H1 (cell line): ENCODE results near the gene DUOXA2. TPM values are rescaled to one million over a fixed set of nuclear protein-coding genes. Genes with fewer than 3 reads are reported as not detected.

Experiments
- CTCF ChIA-PET: fragments of 300-600 bp; sonication (Branson Sonifier 250); formaldehyde crosslinking; loops from one replicate; lab custom pipeline; 2021; ENCODE audit not compliant: partially characterized antibody; lab: Charles Lee
- POLR2A ChIA-PET: fragments of 300-600 bp; sonication (Branson Sonifier 250); formaldehyde crosslinking; loops from one replicate; lab custom pipeline; 2021; ENCODE audit warnings: inconsistent platforms; ENCODE audit not compliant: partially characterized antibody; lab: Charles Lee
- DNase-seq, 2 experiments: peaks; one replicate each; pipeline versions ENCODE4 v3.0.0 to v3.0.0-alpha.2; 2010 to 2022; ENCODE audit warnings: low spot score in 2 of 2, low read depth in 1 of 2, mixed read lengths in 1 of 2
- FAIRE-seq: peaks from 2 replicates; lab custom pipeline; 2011; peaks lifted over from hg19 to GRCh38; lab: Jason Lieb, UNC
- H2AFZ ChIP-seq: 2 replicates; pipeline ENCODE4 v1.8.1; 2012; ENCODE audit warnings: low read length, inconsistent platforms
- H2AK5ac ChIP-seq: 2 replicates; pipeline ENCODE4 v1.6.1; 2013; ENCODE audit warnings: low read depth, low read length
- H2BK120ac ChIP-seq: replicated peaks from 2 replicates; pipeline ENCODE3; 2013; ENCODE audit warnings: low read depth, low read length, inconsistent platforms
- H2BK12ac ChIP-seq: 2 replicates; pipeline ENCODE4 v1.6.1; 2013; ENCODE audit warnings: low read depth, low read length
- H2BK15ac ChIP-seq: 2 replicates; pipeline ENCODE4 v1.6.1; 2013; ENCODE audit warnings: low read length
- H2BK20ac ChIP-seq: 2 replicates; pipeline ENCODE4 v1.6.1; 2013; ENCODE audit warnings: low read length
- H2BK5ac ChIP-seq: 2 replicates; pipeline ENCODE4 v1.6.1; 2013; ENCODE audit warnings: low read depth, low read length
- H3K14ac ChIP-seq: 2 replicates; pipeline ENCODE4 v1.6.1; 2013; ENCODE audit warnings: inconsistent platforms; ENCODE audit not compliant: insufficient read length
- H3K18ac ChIP-seq: 2 replicates; pipeline ENCODE4 v1.6.1; 2013; ENCODE audit warnings: low read length; ENCODE audit errors: extremely low read depth
- H3K23ac ChIP-seq: 2 replicates; pipeline ENCODE4 v1.6.1; 2013; ENCODE audit warnings: inconsistent platforms; ENCODE audit not compliant: insufficient read length
- H3K23me2 ChIP-seq: 2 replicates; pipeline ENCODE4 v1.6.1; 2013; ENCODE audit warnings: low read depth, low read length
- H3K27ac ChIP-seq: 2 replicates; pipeline ENCODE4 v1.6.1; 2011; ENCODE audit warnings: low read depth, low read length, inconsistent platforms
- H3K27me3 ChIP-seq, 4 experiments: replicated peaks in 1 of 4; 1 replicate in 1 of 4; 2 replicates in 3 of 4; pipeline versions ENCODE4 v1.6.1 to v1.8.1; 2011 to 2013; ENCODE audit warnings: low read length in 3 of 4, mild to moderate bottlenecking in 3 of 4, inconsistent platforms in 2 of 4, mixed read lengths in 2 of 4, moderate library complexity in 1 of 4; ENCODE audit not compliant: control insufficient read depth in 3 of 4, insufficient read depth in 3 of 4; ENCODE audit errors: extremely low read depth in 1 of 4
- H3K36me3 ChIP-seq, 4 experiments: 2 replicates each; pipeline versions ENCODE4 v1.6.1 to v1.8.1; 2011 to 2013; ENCODE audit warnings: mild to moderate bottlenecking in 4 of 4, low read length in 3 of 4, moderate library complexity in 2 of 4, control low read depth in 1 of 4, inconsistent platforms in 1 of 4; ENCODE audit not compliant: insufficient read depth in 4 of 4, control insufficient read depth in 2 of 4
- H3K4ac ChIP-seq: replicated peaks from 2 replicates; pipeline ENCODE3; 2013; ENCODE audit warnings: low read length, low read depth, mixed read lengths, inconsistent platforms; ENCODE audit not compliant: insufficient read length
- H3K4me1 ChIP-seq, 4 experiments: replicated peaks in 1 of 4; 1 replicate in 1 of 4; 2 replicates in 3 of 4; pipeline versions ENCODE4 v1.6.1 to v1.8.1; 2011 to 2013; ENCODE audit warnings: low read length in 3 of 4, inconsistent platforms in 2 of 4, mixed read lengths in 1 of 4; ENCODE audit not compliant: insufficient read depth in 4 of 4, control insufficient read depth in 3 of 4
- H3K4me2 ChIP-seq, 2 experiments: 2 replicates each; pipeline versions ENCODE4 v1.6.1 to v1.8.1; 2011 to 2013; ENCODE audit warnings: low read depth in 2 of 2, low read length in 2 of 2, control low read depth in 1 of 2, inconsistent platforms in 1 of 2, mild to moderate bottlenecking in 1 of 2; ENCODE audit not compliant: insufficient read depth in 1 of 2
- H3K4me3 ChIP-seq, 4 experiments: fragments of 200-600, 300-600 bp in 1 of 4; sonication (generic), shearing (Covaris generic), sonication (Bioruptor Twin) in 1 of 4; 2 replicates each; pipeline versions ENCODE4 v1.5.1 to v1.8.1; 2011 to 2016; ENCODE audit warnings: low read length in 4 of 4, low read depth in 3 of 4, control low read depth in 2 of 4, inconsistent platforms in 2 of 4, mild to moderate bottlenecking in 2 of 4, mixed read lengths in 1 of 4, moderate library complexity in 1 of 4; ENCODE audit not compliant: insufficient read depth in 2 of 4; ENCODE audit errors: extremely low read depth in 1 of 4
- H3K56ac ChIP-seq: replicated peaks from 2 replicates; pipeline ENCODE3; 2013; ENCODE audit warnings: low read depth, mild to moderate bottlenecking, mixed read lengths, low read length, inconsistent platforms; ENCODE audit not compliant: insufficient read length
- H3K79me1 ChIP-seq: 2 replicates; pipeline ENCODE4 v1.6.1; 2013; ENCODE audit warnings: low read depth, low read length, control low read depth
- H3K79me2 ChIP-seq, 2 experiments: 2 replicates each; pipeline versions ENCODE4 v1.6.1 to v1.8.1; 2012 to 2013; ENCODE audit warnings: low read length in 2 of 2, mild to moderate bottlenecking in 2 of 2, inconsistent platforms in 1 of 2; ENCODE audit not compliant: insufficient read depth in 2 of 2, control insufficient read depth in 1 of 2
- H3K9ac ChIP-seq, 4 experiments: replicated peaks in 1 of 4; 1 replicate in 1 of 4; 2 replicates in 3 of 4; pipeline versions ENCODE4 v1.6.1 to v1.8.1; 2011 to 2013; ENCODE audit warnings: low read depth in 3 of 4, low read length in 3 of 4, control low read depth in 2 of 4, mild to moderate bottlenecking in 2 of 4, moderate library complexity in 2 of 4, inconsistent platforms in 1 of 4; ENCODE audit errors: extremely low read depth in 1 of 4
- H3K9me3 ChIP-seq, 2 experiments: 2 replicates each; pipeline versions ENCODE4 v1.6.1 to v1.8.1; 2012 to 2013; ENCODE audit warnings: mild to moderate bottlenecking in 2 of 2, moderate library complexity in 2 of 2, control low read depth in 1 of 2, inconsistent platforms in 1 of 2, low read depth in 1 of 2, low read length in 1 of 2, mixed read lengths in 1 of 2; ENCODE audit not compliant: insufficient read depth in 2 of 2
- H4K20me1 ChIP-seq, 2 experiments: replicated peaks in 1 of 2; 2 replicates each; pipeline versions ENCODE3 to v1.8.1; 2011 to 2013; ENCODE audit warnings: inconsistent platforms in 2 of 2, low read length in 2 of 2, mild to moderate bottlenecking in 1 of 2; ENCODE audit not compliant: insufficient read depth in 2 of 2, control insufficient read depth in 1 of 2
- H4K5ac ChIP-seq: 2 replicates; pipeline ENCODE4 v1.6.1; 2013; ENCODE audit warnings: low read length, low read depth, mixed read lengths, inconsistent platforms; ENCODE audit not compliant: insufficient read length
- H4K8ac ChIP-seq: 2 replicates; pipeline ENCODE4 v1.8.0; 2013; ENCODE audit warnings: mild to moderate bottlenecking, moderate library complexity, low read length, inconsistent platforms; ENCODE audit not compliant: insufficient read depth; ENCODE audit errors: extremely low read depth
- H4K91ac ChIP-seq: replicated peaks from 2 replicates; pipeline ENCODE3; 2013; ENCODE audit warnings: low read length, mixed read lengths, inconsistent platforms; ENCODE audit not compliant: insufficient read length
- BACH1 ChIP-seq: IDR thresholded peaks from 2 replicates; pipeline ENCODE4 v1.6.1; 2012; ENCODE audit warnings: low read length, improper control_type of control experiment
- BRCA1 ChIP-seq: IDR thresholded peaks from 2 replicates; pipeline ENCODE4 v1.6.1; 2012; ENCODE audit warnings: low read depth, low read length, improper control_type of control experiment
- CHD1 ChIP-seq: IDR thresholded peaks from 2 replicates; pipeline ENCODE4 v1.6.1; 2012; ENCODE audit warnings: low read depth, low read length, improper control_type of control experiment
- E2F6 ChIP-seq: IDR thresholded peaks from 2 replicates; pipeline ENCODE4 v1.6.1; 2012; ENCODE audit warnings: inconsistent platforms
- KDM5A ChIP-seq: fragments of 200-600 bp; IDR thresholded peaks from 2 replicates; pipeline ENCODE4 v1.7.1; 2012; ENCODE audit warnings: mild to moderate bottlenecking, low read length, inconsistent platforms, mixed read lengths
- NANOG ChIP-seq: IDR thresholded peaks from 2 replicates; pipeline ENCODE4 v1.6.1; 2011; ENCODE audit warnings: low read length, low read depth, mild to moderate bottlenecking, inconsistent platforms; ENCODE audit not compliant: insufficient read depth, poor library complexity, severe bottlenecking
- RBBP5 ChIP-seq: IDR thresholded peaks from 2 replicates; pipeline ENCODE4 v1.7.1; 2012; ENCODE audit warnings: low read depth, mild to moderate bottlenecking, inconsistent platforms, low read length, moderate library complexity, borderline replicate concordance
- RFX5 ChIP-seq: IDR thresholded peaks from 2 replicates; pipeline ENCODE4 v1.6.1; 2011; ENCODE audit warnings: low read depth, low read length, improper control_type of control experiment, borderline replicate concordance
- SIX5 ChIP-seq: IDR thresholded peaks from 2 replicates; pipeline ENCODE4 v1.6.1; 2011; ENCODE audit warnings: mild to moderate bottlenecking, low read depth, low read length
- SRF ChIP-seq: IDR thresholded peaks from 2 replicates; pipeline ENCODE4 v1.6.1; 2011; ENCODE audit warnings: mild to moderate bottlenecking, low read depth, low read length, moderate library complexity
- TAF7 ChIP-seq: optimal IDR thresholded peaks from 2 replicates; pipeline ENCODE3; 2011; ENCODE audit warnings: low read depth, mild to moderate bottlenecking, inconsistent platforms, low read length, moderate library complexity, borderline replicate concordance
- USF2 ChIP-seq: IDR thresholded peaks from 2 replicates; pipeline ENCODE4 v1.6.1; 2011; ENCODE audit warnings: low read length, improper control_type of control experiment
- WGBS, 2 experiments: shearing (Covaris generic) in 1 of 2; methylation state at CpG; one replicate each; pipeline versions ENCODE4 v1.1.6 to v1.1.7; 2013 to 2015; ENCODE audit warnings: low lambda C conversion rate in 2 of 2, mixed read lengths in 2 of 2, inconsistent platforms in 1 of 2, low coverage in 1 of 2, missing lambda C conversion rate in 1 of 2; ENCODE audit not compliant: insufficient replicate concordance in 2 of 2, insufficient coverage in 1 of 2, insufficient read length in 1 of 2; ENCODE audit errors: extremely low coverage in 1 of 2, missing lambda C conversion rate in 1 of 2; 5-methylcytosine and 5-hydroxymethylcytosine counted together
- polyA plus RNA-seq, 7 experiments: library from polyadenylated mRNA; depleted of rRNA in 3 of 7; stranded (reverse) in 5 of 7; unstranded in 2 of 7; fragments of >200 nt in 5 of 7; fragments of 200-250 nt in 2 of 7; gene quantifications; 1 replicate in 5 of 7; 2 replicates in 1 of 7; 4 replicates in 1 of 7; pipeline versions ENCODE4 v1.2.1 to v1.2.3, GENCODE V29; 2011 to 2013; ENCODE audit warnings: missing spikeins in 2 of 7, mixed read lengths in 2 of 7
- total RNA-seq: library from RNA; stranded (reverse); fragmentation: NEBNext Ultra II Directional; extraction: Animal tissue kit (Norgen Biotek cat#: 25700); gene quantifications from 2 replicates; pipeline ENCODE4 v1.2.1, GENCODE V29; 2021

DUOXA2 gene
- total and polyA plus RNA-seq, 2 of the 8 experiments (the other 6 are each of a cell fraction or from before 2014, with no cell fraction given) = 0.05 TPM; not detected in 1

GRCh38 chr15:45143056-45143455, 28.9 kb downstream of the DUOXA2 start:
- H2BK5ac ChIP-seq = no peak overlapping the region
- H3K23me2 ChIP-seq = no peaks in the 10 kb centered on the region
- H3K9me3 ChIP-seq = no peaks in the 10 kb centered on the region
- no peak overlapping the region for H4K5ac ChIP-seq
- no peaks in the 10 kb centered on the region for H4K20me1 ChIP-seq
- H3K4ac ChIP-seq = no peak overlapping the region
- no peak overlapping the region for H2AFZ ChIP-seq
- H3K9ac ChIP-seq = no peak overlapping the region
- no peaks in the 10 kb centered on the region for H3K79me2 ChIP-seq
- no peak overlapping the region for H3K14ac ChIP-seq
- no peak overlapping the region for H2BK12ac ChIP-seq
- H3K36me3 ChIP-seq = no peaks in the 10 kb centered on the region
- no peak overlapping the region for H3K4me2 ChIP-seq
- H2AK5ac ChIP-seq = no peak overlapping the region
- ChIA-PET CTCF (interaction anchor here (0.7 to 10.1 kb wide), 10 partner anchors 9 to 37 kb away, joined by 3 to 57 read pairs (median 4); partner anchors contain the start of genes DUOX1 and DUOXA1), POLR2A (interaction anchor here (2.0 kb wide), 1 partner anchor 13 kb away, joined by 6 read pairs; the partner anchor contains the start of genes DUOX1 and DUOXA1)
- FAIRE-seq (no peak), DNase-seq (no peak)
- H2BK20ac ChIP-seq = no peak overlapping the region
- H3K23ac ChIP-seq = no peak overlapping the region
- H4K8ac ChIP-seq = no peak overlapping the region
- H2BK120ac ChIP-seq = no peak overlapping the region
- H3K4me3 ChIP-seq = no peak overlapping the region
- no peaks in the 10 kb centered on the region; a peak in 1 of 7 replicates for H3K4me1 ChIP-seq
- no peak overlapping the region for H3K27ac ChIP-seq
- H3K56ac ChIP-seq = no peak overlapping the region
- H3K27me3 ChIP-seq = peaks cover 0 to 2% (median 0%) of the 10 kb centered on the region in 4 experiments; a peak in 1 of 7 replicates
- H4K91ac ChIP-seq = no peak overlapping the region
- 86% methylated on average over 6 of the region's 7 CpGs; no CpG with 5 or more reads in 1 of the 2 experiments for WGBS, 2 experiments
- no peak overlapping the region for H2BK15ac ChIP-seq
- H3K79me1 ChIP-seq = no peaks in the 10 kb centered on the region; the same call in 1 of the 2 replicates
- H3K18ac ChIP-seq = no peak overlapping the region
- TF ChIP-seq CHD1 = no peak
- TF ChIP-seq E2F6 = no peak
- no peak for TF ChIP-seq BACH1
- no peak for TF ChIP-seq TAF7
- TF ChIP-seq KDM5A = no peak
- no peak for TF ChIP-seq NANOG
- TF ChIP-seq RFX5 = no peak
- TF ChIP-seq USF2 = no peak
- no peak for TF ChIP-seq BRCA1
- TF ChIP-seq RBBP5 = no peak
- TF ChIP-seq SIX5 = no peak
- no peak for TF ChIP-seq SRF
